GM13977 (cell line): ENCODE data around the gene NBAS.

Source experiments
- DNase-seq: peaks from one replicate; pipeline ENCODE4 v3.0.0; 2012; ENCODE audit warnings: low spot score
- CTCF ChIP-seq: IDR thresholded peaks from 2 replicates; pipeline ENCODE4 v1.5.1; 2012; ENCODE audit warnings: mild to moderate bottlenecking, control low read depth; ENCODE audit not compliant: insufficient read depth; ENCODE audit errors: extremely low read depth, missing control alignments
- in situ Hi-C: fragments of 300-500 bp; cut with MboI; formaldehyde crosslinking; loops from one replicate; pipeline ENCODE4 v1.12.0; 2022; ENCODE audit warnings: low sequenced_read_pairs, low pct_unique_long_range_greater_than_20kb, mixed read lengths, inconsistent platforms; ENCODE audit not compliant: unreplicated experiment

Gene NBAS

GRCh38 chr2:15298770-15299169, 262.4 kb downstream of the NBAS start:
- DNase-seq, result no peak
- TF ChIP-seq CTCF, result no peak
- in situ Hi-C loops, result no loop called here

DNA sequence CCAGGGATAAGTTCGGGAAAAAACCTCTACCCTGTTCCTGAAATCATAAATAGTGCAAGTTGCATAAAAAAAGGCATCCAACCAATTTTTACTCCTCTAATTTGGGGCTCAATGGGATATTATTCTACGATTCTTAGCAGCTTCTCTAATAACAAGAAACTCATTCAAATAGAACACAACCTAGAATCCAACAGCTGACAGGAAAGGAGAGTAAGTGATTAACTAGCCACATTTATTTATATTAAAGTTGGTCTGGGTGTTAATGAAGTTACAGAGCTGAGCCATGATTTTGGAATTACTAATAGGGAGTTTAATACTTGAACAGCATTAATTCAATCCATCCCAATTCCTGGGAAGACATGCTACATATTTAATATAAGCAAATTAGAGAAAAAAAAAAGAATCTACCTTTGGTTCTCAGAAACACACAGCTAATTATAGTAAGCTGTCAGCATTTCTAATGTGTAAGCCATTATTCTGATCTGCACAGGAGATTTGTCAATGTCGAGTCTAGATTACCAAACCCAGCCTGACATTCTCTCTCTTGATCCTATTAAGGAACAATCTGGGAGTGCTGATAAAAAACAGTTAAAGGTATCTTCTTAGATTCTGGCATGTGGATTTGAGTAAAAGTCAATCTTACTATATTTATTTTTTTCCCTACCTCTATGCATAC, 267.7 kb downstream of the NBAS start:
- in situ Hi-C loops, result no loop called here
- no peak for TF ChIP-seq CTCF
- DNase-seq, result no peak

DNA sequence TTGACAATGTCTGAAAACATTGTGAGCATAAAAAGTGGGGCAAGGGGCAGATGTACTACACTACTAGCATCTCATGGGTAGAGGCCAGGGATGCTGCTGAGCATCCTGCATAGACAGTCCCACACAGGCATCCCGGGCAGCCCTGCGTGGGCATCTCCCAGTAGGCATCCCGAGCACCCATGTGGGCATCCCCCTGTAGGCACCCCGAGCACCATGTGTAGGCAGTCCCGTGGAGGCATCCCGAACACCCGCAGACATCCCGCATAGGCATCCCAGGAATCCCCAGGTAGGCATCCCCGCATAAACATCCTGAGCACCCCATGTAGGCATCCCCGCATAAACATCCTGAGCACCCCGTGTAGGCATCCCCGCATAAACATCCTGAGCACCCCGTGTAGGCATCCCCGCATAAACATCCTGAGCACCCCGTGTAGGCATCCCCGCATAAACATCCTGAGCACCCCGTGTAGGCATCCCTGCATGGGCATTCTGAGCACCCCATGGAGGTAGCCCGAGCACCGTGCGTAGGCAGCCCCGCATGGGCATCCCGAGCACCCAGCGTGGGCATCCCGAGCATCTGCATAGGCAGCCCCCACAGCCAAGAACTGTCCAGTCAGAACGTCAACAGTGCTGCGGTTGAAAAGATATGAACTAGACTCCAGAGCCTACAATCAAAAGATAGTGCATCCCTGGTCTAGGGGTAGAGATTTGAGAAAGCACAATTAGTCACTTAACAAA, 273.5 kb downstream of the NBAS start:
- TF ChIP-seq CTCF, result no peak
- DNase-seq, result no peak
- in situ Hi-C loops, result no loop called here

DNA sequence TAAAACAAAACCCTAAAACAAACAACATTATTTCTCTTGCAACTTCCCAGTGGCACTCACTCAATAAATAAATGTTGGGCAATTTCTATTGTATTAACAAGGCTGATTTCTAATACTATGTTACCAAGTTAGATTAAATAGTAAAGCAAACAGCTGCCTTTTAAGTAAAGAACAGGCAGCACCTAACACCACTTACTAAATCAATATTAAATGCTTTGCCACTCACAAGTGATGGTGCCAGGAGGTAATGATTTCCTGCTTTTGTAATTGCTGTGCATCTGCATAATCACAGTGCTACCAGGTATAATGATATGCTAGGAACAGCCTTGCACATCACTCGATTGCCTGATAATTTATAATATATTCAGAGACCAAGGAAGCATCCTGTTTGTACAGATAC, 276.5 kb downstream of the NBAS start:
- in situ Hi-C loops, result no loop called here
- DNase-seq, result no peak
- no peak for TF ChIP-seq CTCF

DNA sequence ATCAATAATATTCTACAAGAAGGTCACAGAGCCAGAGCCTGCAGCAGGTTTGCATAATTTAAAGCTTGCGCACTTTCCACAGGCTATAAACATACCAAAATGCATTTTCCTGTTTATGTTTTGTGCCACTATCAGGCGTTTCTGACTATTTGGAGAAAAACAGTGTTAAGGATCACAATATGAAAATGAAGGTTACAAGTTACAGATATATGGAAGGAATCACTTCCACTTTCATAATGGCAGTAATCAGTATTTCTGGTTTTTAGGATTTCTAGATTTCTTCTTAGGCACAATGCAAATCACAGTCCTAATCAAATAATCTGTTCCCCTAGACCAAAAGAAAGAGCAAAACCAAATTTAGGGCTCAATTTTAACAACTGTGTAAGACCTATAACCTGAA, 279.5 kb downstream of the NBAS start:
- in situ Hi-C loops, result no loop called here
- no peak for TF ChIP-seq CTCF
- DNase-seq, result no peak

DNA sequence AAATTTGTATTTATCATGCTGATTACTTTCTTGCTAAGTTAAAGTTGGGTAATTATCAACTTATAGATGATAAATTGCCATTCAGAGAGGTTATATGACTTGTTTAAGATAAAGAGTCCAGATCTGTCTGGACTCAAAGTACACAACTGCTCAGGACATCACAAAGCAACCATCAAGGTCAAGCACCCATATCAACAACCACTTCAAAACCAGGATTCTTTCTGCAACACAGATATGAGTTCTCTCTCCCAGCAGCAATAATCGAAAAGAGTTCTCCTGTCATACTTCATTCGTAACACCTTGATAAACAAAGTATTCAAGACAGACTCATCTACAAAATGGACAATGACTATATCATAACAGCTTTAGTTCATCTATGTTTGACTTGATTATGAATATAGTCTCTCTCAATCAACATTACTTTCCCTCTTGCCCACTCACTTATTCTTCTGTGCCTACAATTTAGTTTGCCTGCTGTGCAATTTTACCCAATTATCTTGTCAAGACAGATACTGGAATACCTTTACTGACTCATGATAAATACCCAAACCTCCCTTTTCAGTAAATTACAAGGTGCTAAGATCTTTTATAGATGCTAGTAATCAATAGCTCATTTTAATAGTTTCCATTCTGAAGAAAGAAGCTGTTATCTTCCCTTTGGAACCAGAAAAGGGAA, 281.8 kb downstream of the NBAS start:
- in situ Hi-C loops, result no loop called here
- TF ChIP-seq CTCF, result no peak
- DNase-seq, result no peak
